IMR-90 (cell line): ENCODE data around the gene CYTH2. TPM values are rescaled to one million over a fixed set of nuclear protein-coding genes. Genes with fewer than 3 reads are reported as not detected.

Source experiments
- ATAC-seq: fragments of 200-7000 bp; cut with Tn5 transposase; 2 replicates; pipeline ENCODE4 v1.9.1; 2020; ENCODE audit warnings: low read depth, mild to moderate bottlenecking, moderate library complexity
- BruUV-seq: library from RNA; stranded (reverse); fragments of 400-500 nt; replicated peaks from 2 replicates; lab custom pipeline; 2021; lab: Mats Ljungman, UMichigan
- CTCF ChIA-PET: fragments of 300-600 bp; formaldehyde crosslinking; extraction: SDS; loops from one replicate; lab custom pipeline; 2021; ENCODE audit warnings: antibody characterized with exemption; lab: Yijun Ruan, JAX
- POLR2A ChIA-PET: fragments of 300-600 bp; sonication (Branson Sonifier 250); formaldehyde crosslinking; loops from one replicate; lab custom pipeline; 2022; ENCODE audit warnings: antibody characterized with exemption; ENCODE audit not compliant: unreplicated experiment; lab: Charles Lee
- DNase-seq: peaks from one replicate; pipeline ENCODE4 v3.0.0; 2013
- H2AFZ ChIP-seq: replicated peaks from 2 replicates; pipeline ENCODE3; 2013; ENCODE audit warnings: low read length, mild to moderate bottlenecking; ENCODE audit not compliant: poor library complexity
- H2AK5ac ChIP-seq: 2 replicates; pipeline ENCODE4 v1.6.1; 2013; ENCODE audit warnings: low read depth, low read length, inconsistent platforms
- H2AK9ac ChIP-seq: replicated peaks from 2 replicates; pipeline ENCODE3; 2013; ENCODE audit warnings: mild to moderate bottlenecking, low read depth, low read length, moderate library complexity; ENCODE audit not compliant: poor library complexity
- H2BK120ac ChIP-seq: 2 replicates; pipeline ENCODE4 v1.6.1; 2013; ENCODE audit warnings: low read depth, low read length, inconsistent platforms
- H2BK15ac ChIP-seq: 3 replicates; pipeline ENCODE4 v1.6.1; 2013; ENCODE audit warnings: low read depth, low read length, inconsistent platforms
- H2BK20ac ChIP-seq: 2 replicates; pipeline ENCODE4 v1.6.1; 2013; ENCODE audit warnings: low read depth, mild to moderate bottlenecking, inconsistent platforms, low read length, moderate library complexity
- H2BK5ac ChIP-seq: 2 replicates; pipeline ENCODE4 v1.6.1; 2013; ENCODE audit warnings: mild to moderate bottlenecking, low read depth, low read length, inconsistent platforms; ENCODE audit not compliant: poor library complexity, severe bottlenecking
- H3K14ac ChIP-seq: replicated peaks from 2 replicates; pipeline ENCODE4 v1.6.1; 2013; ENCODE audit warnings: low read depth, low read length, inconsistent platforms
- H3K18ac ChIP-seq: 2 replicates; pipeline ENCODE4 v1.6.1; 2013; ENCODE audit warnings: low read depth, low read length, control low read depth
- H3K23ac ChIP-seq: 2 replicates; pipeline ENCODE4 v1.6.1; 2013; ENCODE audit warnings: low read depth, low read length, inconsistent platforms
- H3K27ac ChIP-seq: 2 replicates; pipeline ENCODE4 v1.5.1; 2013; ENCODE audit warnings: mild to moderate bottlenecking, control low read depth, low read length; ENCODE audit not compliant: insufficient read depth
- H3K27me3 ChIP-seq: 2 replicates; pipeline ENCODE4 v1.6.1; 2013; ENCODE audit warnings: low read length; ENCODE audit not compliant: control insufficient read depth, insufficient read depth
- H3K36me3 ChIP-seq: 2 replicates; pipeline ENCODE4 v1.6.1; 2013; ENCODE audit warnings: low read length, mixed read lengths; ENCODE audit not compliant: control insufficient read depth, insufficient read depth
- H3K4ac ChIP-seq: 2 replicates; pipeline ENCODE4 v1.6.1; 2013; ENCODE audit warnings: low read depth, low read length, inconsistent platforms
- H3K4me1 ChIP-seq: 2 replicates; pipeline ENCODE4 v1.6.1; 2013; ENCODE audit warnings: low read length, mixed read lengths; ENCODE audit not compliant: control insufficient read depth, insufficient read depth
- H3K4me2 ChIP-seq: 2 replicates; pipeline ENCODE4 v1.6.1; 2013; ENCODE audit warnings: low read depth, mild to moderate bottlenecking, control low read depth, low read length, moderate library complexity
- H3K4me3 ChIP-seq: 2 replicates; pipeline ENCODE4 v1.5.1; 2013; ENCODE audit warnings: low read depth, mild to moderate bottlenecking, control low read depth, low read length, moderate library complexity; ENCODE audit not compliant: insufficient read depth
- H3K56ac ChIP-seq: 2 replicates; pipeline ENCODE4 v1.6.1; 2013; ENCODE audit warnings: low read length, inconsistent platforms; ENCODE audit not compliant: insufficient read depth; ENCODE audit errors: extremely low read depth
- H3K79me1 ChIP-seq, 2 experiments: 2 replicates each; pipeline ENCODE4 v1.6.1; 2013; ENCODE audit warnings: low read length in 2 of 2, inconsistent platforms in 1 of 2, low read depth in 1 of 2
- H3K9ac ChIP-seq: 2 replicates; pipeline ENCODE4 v1.6.1; 2013; ENCODE audit warnings: low read depth, low read length, control low read depth
- H3K9me1 ChIP-seq: 2 replicates; pipeline ENCODE4 v1.6.1; 2013; ENCODE audit warnings: low read length, inconsistent platforms; ENCODE audit not compliant: insufficient read depth
- H3K9me3 ChIP-seq: 2 replicates; pipeline ENCODE4 v1.6.1; 2013; ENCODE audit warnings: low read length; ENCODE audit not compliant: control insufficient read depth, insufficient read depth
- H4K20me1 ChIP-seq: 2 replicates; pipeline ENCODE4 v1.6.1; 2013; ENCODE audit warnings: low read length, inconsistent platforms; ENCODE audit not compliant: insufficient read depth
- H4K5ac ChIP-seq: 2 replicates; pipeline ENCODE4 v1.6.1; 2013; ENCODE audit warnings: mild to moderate bottlenecking, low read depth, low read length, control low read depth
- H4K8ac ChIP-seq, 2 experiments: 2 replicates each; pipeline ENCODE4 v1.6.1; 2013; ENCODE audit warnings: low read depth in 2 of 2, low read length in 2 of 2, control low read depth in 1 of 2, inconsistent platforms in 1 of 2
- H4K91ac ChIP-seq: 2 replicates; pipeline ENCODE4 v1.6.1; 2013; ENCODE audit warnings: low read depth, low read length, inconsistent platforms; ENCODE audit not compliant: insufficient read depth
- CEBPB ChIP-seq: IDR thresholded peaks from 2 replicates; pipeline ENCODE4 v1.6.1; 2012; ENCODE audit warnings: low read depth, low read length, improper control_type of control experiment
- CHD1 ChIP-seq: IDR thresholded peaks from 2 replicates; pipeline ENCODE4 v1.6.1; 2012; ENCODE audit warnings: low read depth, low read length, improper control_type of control experiment
- CTCF ChIP-seq: conservative IDR thresholded peaks from 2 replicates; pipeline ENCODE4 v1.5.1; 2012; ENCODE audit warnings: mild to moderate bottlenecking, low read depth, low read length, improper control_type of control experiment
- RAD21 ChIP-seq: IDR thresholded peaks from 2 replicates; pipeline ENCODE4 v1.6.1; 2012; ENCODE audit warnings: low read length, improper control_type of control experiment
- RCOR1 ChIP-seq: IDR thresholded peaks from 2 replicates; pipeline ENCODE4 v1.6.1; 2012; ENCODE audit warnings: mild to moderate bottlenecking, low read length, improper control_type of control experiment; ENCODE audit not compliant: insufficient replicate concordance
- RFX5 ChIP-seq: IDR thresholded peaks from 2 replicates; pipeline ENCODE4 v1.8.0; 2012; ENCODE audit warnings: low read depth, mild to moderate bottlenecking, low read length, moderate library complexity
- WGBS, 2 experiments: methylation state at CpG; one replicate each; pipeline versions ENCODE4 v1.1.5 to v1.1.7; 2013; ENCODE audit warnings: missing lambda C conversion rate in 2 of 2; ENCODE audit not compliant: insufficient read length in 1 of 2; ENCODE audit errors: extremely low coverage in 2 of 2; 5-methylcytosine and 5-hydroxymethylcytosine counted together
- dilution Hi-C: fragments of 300-500 bp; cut with HindIII; formaldehyde crosslinking; loops from one replicate; pipeline ENCODE4 v1.14.3; 2018; ENCODE audit warnings: low sequenced_read_pairs; ENCODE audit not compliant: unreplicated experiment
- in situ Hi-C: fragments of 300-500 bp; cut with MboI; formaldehyde crosslinking; loops from 3 replicates; pipeline ENCODE4 v1.14.3; 2019; ENCODE audit warnings: low sequenced_read_pairs, inconsistent platforms, mixed read lengths
- intact Hi-C: fragments of 100-400 bp; cut with micrococcal nuclease; formaldehyde crosslinking; loops from 2 replicates; pipeline ENCODE4 v1.10.0; 2022
- polyA plus RNA-seq, 3 experiments: library from polyadenylated mRNA; depleted of rRNA; stranded (reverse); fragments of >200 nt; gene quantifications; 2 replicates each; pipeline ENCODE4 v1.2.3, GENCODE V29; 2012; ENCODE audit warnings: low replicate concordance in 1 of 3
- total RNA-seq: library from RNA; depleted of rRNA; stranded (reverse); fragments of >200 nt; gene quantifications from 2 replicates; pipeline ENCODE4 v1.2.3, GENCODE V29; 2012
- TF ChIP-seq, protein P1 (sequence below): fragments of 150-350 bp; IDR thresholded peaks from 2 replicates; pipeline ENCODE4 v1.6.1; 2016; ENCODE audit warnings: low read depth, mild to moderate bottlenecking, low read length, moderate library complexity, borderline replicate concordance

The CYTH2 gene
- total and polyA plus RNA-seq, 2 of the 4 experiments (the other 2 are of a cell fraction), result 35.8 to 62.0 TPM

- BruUV-seq, result no TSS peak
Measured at GRCh38 chr19:48477067-48477685, 8.0 kb downstream of the CYTH2 start.

More at GRCh38 chr19:48477067-48477685, 8.0 kb downstream of the CYTH2 start:
- no peak for DNase-seq
- Histone ChIP-seq H3K9ac (no peak overlapping the region), H3K4me2 (no peak overlapping the region), H4K20me1 (peaks cover 48% of the 10 kb centered on the region), H3K14ac (no peak overlapping the region), H3K9me1 (peaks cover 12% of the 10 kb centered on the region), H3K18ac (no peak overlapping the region), H2BK120ac (no peak overlapping the region), H4K8ac (no peak overlapping the region), H2AFZ (no peak overlapping the region), H3K23ac (no peak overlapping the region), H4K91ac (no peak overlapping the region), H2AK5ac (no peak overlapping the region), H3K27me3 (no peaks in the 10 kb centered on the region), H2BK20ac (no peak overlapping the region), H3K56ac (no peak overlapping the region), H3K4ac (no peak overlapping the region), H3K4me3 (no peak overlapping the region), H3K9me3 (no peaks in the 10 kb centered on the region), H4K5ac (no peak overlapping the region), H3K27ac (no peak overlapping the region), H3K79me1 (peaks cover 12 to 45% of the 10 kb centered on the region in 2 experiments; a peak in 2 of 4 replicates), H3K4me1 (peaks cover 10% of the 10 kb centered on the region), H2AK9ac (no peak overlapping the region), H3K36me3 (peaks cover 66% of the 10 kb centered on the region), H2BK15ac (no peak overlapping the region), H2BK5ac (no peak overlapping the region)
- in situ Hi-C loops, result no loop called here
- no peak for ATAC-seq
- no peak for TF ChIP-seq RFX5
- no peak for TF ChIP-seq CEBPB
- TF ChIP-seq CHD1, result no peak
- TF ChIP-seq, protein P1, sequence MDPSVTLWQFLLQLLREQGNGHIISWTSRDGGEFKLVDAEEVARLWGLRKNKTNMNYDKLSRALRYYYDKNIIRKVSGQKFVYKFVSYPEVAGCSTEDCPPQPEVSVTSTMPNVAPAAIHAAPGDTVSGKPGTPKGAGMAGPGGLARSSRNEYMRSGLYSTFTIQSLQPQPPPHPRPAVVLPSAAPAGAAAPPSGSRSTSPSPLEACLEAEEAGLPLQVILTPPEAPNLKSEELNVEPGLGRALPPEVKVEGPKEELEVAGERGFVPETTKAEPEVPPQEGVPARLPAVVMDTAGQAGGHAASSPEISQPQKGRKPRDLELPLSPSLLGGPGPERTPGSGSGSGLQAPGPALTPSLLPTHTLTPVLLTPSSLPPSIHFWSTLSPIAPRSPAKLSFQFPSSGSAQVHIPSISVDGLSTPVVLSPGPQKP, result no peak
- TF ChIP-seq RCOR1, result no peak
- TF ChIP-seq CTCF, result no peak
- TF ChIP-seq RAD21, result no peak
- dilution Hi-C loops, result no loop called here
- ChIA-PET CTCF (no interaction called here), POLR2A (no interaction called here)
- intact Hi-C loops, result no loop called here
- WGBS, 2 experiments, result no CpG with 5 or more reads among the region's 10 CpGs
